ENCODE measurements around the gene MGAM2. TPM values are rescaled to one million over a fixed set of nuclear protein-coding genes. Genes with fewer than 3 reads are reported as not detected.

Gene MGAM2
- total RNA-seq, 6 experiments from 2014 or later: 0.09 to 4.4 (median 0.25) TPM

DNA sequence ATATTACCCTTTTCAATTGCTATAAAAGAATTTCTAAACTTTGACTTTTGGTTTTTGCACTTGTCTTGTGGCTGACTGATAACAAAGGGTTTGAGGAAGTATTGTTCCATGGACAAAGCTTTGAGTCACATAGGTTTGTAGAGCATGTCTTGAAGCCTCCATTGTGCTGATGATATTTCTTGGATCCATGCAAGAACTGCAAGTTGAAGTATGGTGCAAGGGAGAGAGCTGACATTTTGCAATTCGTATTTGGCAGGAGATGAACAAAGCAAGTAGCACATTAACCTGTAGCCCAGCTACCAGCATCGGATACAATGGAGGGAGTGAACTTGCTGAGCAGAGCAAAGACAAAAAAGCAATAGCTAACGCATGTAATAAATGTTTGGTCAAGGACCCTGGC lies 23.4 kb downstream of the MGAM2 start:
- TF ChIP-seq, protein P1, sequence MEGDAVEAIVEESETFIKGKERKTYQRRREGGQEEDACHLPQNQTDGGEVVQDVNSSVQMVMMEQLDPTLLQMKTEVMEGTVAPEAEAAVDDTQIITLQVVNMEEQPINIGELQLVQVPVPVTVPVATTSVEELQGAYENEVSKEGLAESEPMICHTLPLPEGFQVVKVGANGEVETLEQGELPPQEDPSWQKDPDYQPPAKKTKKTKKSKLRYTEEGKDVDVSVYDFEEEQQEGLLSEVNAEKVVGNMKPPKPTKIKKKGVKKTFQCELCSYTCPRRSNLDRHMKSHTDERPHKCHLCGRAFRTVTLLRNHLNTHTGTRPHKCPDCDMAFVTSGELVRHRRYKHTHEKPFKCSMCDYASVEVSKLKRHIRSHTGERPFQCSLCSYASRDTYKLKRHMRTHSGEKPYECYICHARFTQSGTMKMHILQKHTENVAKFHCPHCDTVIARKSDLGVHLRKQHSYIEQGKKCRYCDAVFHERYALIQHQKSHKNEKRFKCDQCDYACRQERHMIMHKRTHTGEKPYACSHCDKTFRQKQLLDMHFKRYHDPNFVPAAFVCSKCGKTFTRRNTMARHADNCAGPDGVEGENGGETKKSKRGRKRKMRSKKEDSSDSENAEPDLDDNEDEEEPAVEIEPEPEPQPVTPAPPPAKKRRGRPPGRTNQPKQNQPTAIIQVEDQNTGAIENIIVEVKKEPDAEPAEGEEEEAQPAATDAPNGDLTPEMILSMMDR (IDR thresholded peaks at IDR 0.05): no peak
- no peak for TF ChIP-seq POLR2A (IDR thresholded peaks at IDR 0.05)
- Histone ChIP-seq H3K4me3 (no peak overlapping the region), H3K4me1 (peaks cover 0 to 26% (median 7%) of the 10 kb centered on the region in 4 donors), H3K36me3 (no peaks in the 10 kb centered on the region), H3K27ac (no peak overlapping the region), H3K9me3 (no peaks in the 10 kb centered on the region), H3K27me3 (no peaks in the 10 kb centered on the region)
- DNase-seq: peak in 1 of 3 donors; percentile 57
- peak; percentile 71 to 96 (median 94) for ATAC-seq
- WGBS (ENCODE audit: insufficient coverage, low coverage, low lambda C conversion rate, missing lambda C conversion rate): 23% methylated on average over 3 of the region's 3 CpGs
- intact Hi-C loops (cut with DNase I): no loop called here

DNA sequence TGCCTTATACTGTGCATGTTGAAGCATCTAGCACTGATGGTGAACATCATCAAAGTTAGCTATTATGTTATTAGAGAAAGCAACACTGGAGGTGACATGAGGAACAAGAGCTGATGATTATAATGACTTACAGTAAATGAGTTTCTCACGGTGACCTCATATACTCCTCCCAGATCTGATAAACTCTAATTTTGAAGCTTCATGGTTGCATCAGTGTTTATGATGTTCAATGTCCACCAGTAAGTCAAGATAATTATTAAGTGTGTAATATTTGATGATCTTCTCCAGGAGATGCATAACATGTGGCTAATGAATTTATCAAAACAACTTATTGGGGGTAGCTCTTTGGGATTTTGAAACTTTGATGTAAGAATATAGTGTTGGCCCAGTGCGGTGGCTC lies 27.5 kb downstream of the MGAM2 start:
- no peaks in the 10 kb centered on the region for H3K27me3 ChIP-seq
- DNase-seq: no peak
- H3K4me1 ChIP-seq: peaks cover 0 to 37% (median 12%) of the 10 kb centered on the region in 4 donors
- H3K4me3 ChIP-seq: no peak overlapping the region
- H3K9me3 ChIP-seq: no peaks in the 10 kb centered on the region
- 26% methylated on average over 2 of the region's 2 CpGs for WGBS (ENCODE audit: insufficient coverage, low coverage, low lambda C conversion rate, missing lambda C conversion rate)
- H3K27ac ChIP-seq: peak overlapping the region in 1 of 3 donors; percentile 55
- TF ChIP-seq, protein P1 (IDR thresholded peaks at IDR 0.05): no peak
- TF ChIP-seq POLR2A (IDR thresholded peaks at IDR 0.05): no peak
- ATAC-seq: peak in 1 of 4 donors; percentile 43
- no peaks in the 10 kb centered on the region for H3K36me3 ChIP-seq
- intact Hi-C loops (cut with DNase I): no loop called here

DNA sequence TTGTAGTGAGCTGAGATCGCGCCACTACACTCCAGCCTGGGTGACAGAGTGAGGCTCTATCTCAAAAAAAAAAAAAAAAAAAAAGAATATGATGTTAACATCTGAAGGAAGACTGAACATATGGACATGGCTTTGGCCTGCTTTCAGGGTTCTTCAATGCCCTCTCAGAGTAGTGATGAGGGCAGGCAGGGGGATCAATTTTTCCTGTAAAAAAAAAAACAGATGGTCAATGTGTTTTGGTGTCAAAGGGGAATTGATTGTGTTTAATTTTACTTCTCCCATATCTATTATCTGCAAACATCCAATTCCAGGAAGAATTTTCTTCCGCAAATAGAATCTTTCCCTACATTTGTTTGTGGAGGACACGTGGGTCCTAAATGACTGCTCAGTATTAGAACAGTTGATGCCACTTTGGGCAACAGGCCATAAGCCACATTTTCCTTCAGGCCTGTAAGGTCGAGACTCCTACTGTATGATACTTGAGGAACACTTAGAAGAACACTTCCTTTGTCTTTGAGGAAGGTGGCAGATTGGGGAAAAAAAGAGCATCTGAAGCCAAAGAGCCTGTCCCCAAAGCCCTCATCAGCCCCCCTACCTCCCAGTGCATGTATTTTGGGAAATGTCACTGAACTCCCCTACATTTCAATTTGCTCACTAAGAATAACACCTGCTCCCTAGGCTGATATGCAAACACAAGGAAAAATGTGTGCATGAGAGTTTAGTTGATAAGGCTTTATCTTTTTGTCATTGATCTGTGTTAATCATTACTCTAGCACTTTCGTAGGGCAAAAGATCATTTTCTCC lies 28.3 kb downstream of the MGAM2 start:
- peak overlapping the region; percentile 45 to 55 (median 45) for H3K27ac ChIP-seq
- H3K4me1 ChIP-seq: peaks cover 0 to 31% (median 9%) of the 10 kb centered on the region in 4 donors
- TF ChIP-seq, protein P1 (IDR thresholded peaks at IDR 0.05): no peak
- TF ChIP-seq POLR2A (IDR thresholded peaks at IDR 0.05): no peak
- peak; percentile 70 to 87 (median 78) for ATAC-seq
- H3K36me3 ChIP-seq: no peaks in the 10 kb centered on the region
- no peaks in the 10 kb centered on the region for H3K27me3 ChIP-seq
- intact Hi-C loops (cut with DNase I): no loop called here
- WGBS (ENCODE audit: insufficient coverage, low coverage, low lambda C conversion rate, missing lambda C conversion rate): 30% methylated on average over 6 of the region's 6 CpGs
- peak in 1 of 3 donors; percentile 20 for DNase-seq
- H3K9me3 ChIP-seq: no peaks in the 10 kb centered on the region
- no peak overlapping the region for H3K4me3 ChIP-seq

DNA sequence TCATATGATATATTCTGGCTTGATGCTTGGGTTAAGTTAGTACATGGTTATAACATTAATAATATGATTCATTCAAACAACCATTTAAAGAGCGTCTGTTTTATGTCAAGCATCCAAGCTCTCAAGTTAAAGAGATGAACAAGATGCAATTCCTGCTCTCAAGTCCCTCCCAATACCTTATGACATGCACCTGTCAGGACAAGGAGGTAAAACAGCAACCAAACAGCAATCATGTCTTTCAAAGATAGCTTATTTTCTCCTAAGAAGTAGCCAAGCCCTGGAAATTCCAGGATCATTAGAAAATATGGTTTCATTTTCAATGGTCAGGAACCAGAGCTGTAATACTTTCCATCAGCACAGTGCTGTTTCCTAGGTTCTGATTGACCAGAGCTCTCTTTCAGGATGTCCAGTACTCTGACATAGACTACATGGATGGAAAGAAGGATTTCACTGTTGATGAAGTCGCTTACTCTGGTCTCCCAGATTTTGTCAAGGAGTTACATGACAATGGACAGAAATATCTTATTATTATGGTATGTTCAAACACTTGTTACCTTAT lies 29.0 kb downstream of the MGAM2 start:
- no peaks in the 10 kb centered on the region for H3K36me3 ChIP-seq
- no peak for DNase-seq
- intact Hi-C loops (cut with DNase I): no loop called here
- no peak overlapping the region for H3K4me3 ChIP-seq
- H3K9me3 ChIP-seq: no peaks in the 10 kb centered on the region
- H3K27me3 ChIP-seq: no peaks in the 10 kb centered on the region
- ATAC-seq: peak; percentile 31 to 68 (median 49)
- peaks cover 0 to 26% (median 9%) of the 10 kb centered on the region in 4 donors for H3K4me1 ChIP-seq
- peak overlapping the region in 1 of 3 donors; percentile 39 for H3K27ac ChIP-seq
- no peak for TF ChIP-seq POLR2A (IDR thresholded peaks at IDR 0.05)
- TF ChIP-seq, protein P1 (IDR thresholded peaks at IDR 0.05): no peak
- WGBS (ENCODE audit: insufficient coverage, low coverage, low lambda C conversion rate, missing lambda C conversion rate): 58% methylated on average over 2 of the region's 2 CpGs
